ENCODE results near the gene NRXN3. TPM values are rescaled to one million over a fixed set of nuclear protein-coding genes. Genes with fewer than 3 reads are reported as not detected.
"Not testable (repeated sequence)": the region's sequence is repeated elsewhere in the genome, so short reads cannot be mapped to it uniquely, and the experiment has no call there.

NRXN3 gene
- total RNA-seq, 1 donor from 2014 or later, result 0.07 TPM

DNA sequence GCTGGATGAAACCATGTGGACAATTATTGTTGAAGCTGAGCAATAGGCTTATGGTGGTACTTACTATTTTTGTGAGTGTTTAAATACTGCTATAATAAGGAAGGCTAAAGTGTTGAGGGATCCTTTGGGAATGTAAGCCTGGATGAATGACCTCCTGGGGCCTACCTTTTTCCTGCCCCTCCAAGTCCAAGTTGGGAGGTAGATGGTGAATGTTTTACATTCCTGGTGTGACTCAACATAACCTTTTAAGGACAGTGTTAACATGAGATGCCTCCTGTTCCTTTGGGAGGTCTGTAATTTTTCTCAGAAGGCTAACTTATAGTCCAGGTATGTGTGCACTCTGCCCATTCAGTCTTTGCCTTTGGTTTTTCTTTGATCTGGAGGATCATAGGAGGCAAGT is 315.9 kb downstream of the NRXN3 start:
- DNase-seq (ENCODE audit: low read depth, low spot score), result no peak

GRCh38 chr14:78486621-78487020 is 316.4 kb downstream of the NRXN3 start:
- no peak for DNase-seq (ENCODE audit: low read depth, low spot score)

DNA sequence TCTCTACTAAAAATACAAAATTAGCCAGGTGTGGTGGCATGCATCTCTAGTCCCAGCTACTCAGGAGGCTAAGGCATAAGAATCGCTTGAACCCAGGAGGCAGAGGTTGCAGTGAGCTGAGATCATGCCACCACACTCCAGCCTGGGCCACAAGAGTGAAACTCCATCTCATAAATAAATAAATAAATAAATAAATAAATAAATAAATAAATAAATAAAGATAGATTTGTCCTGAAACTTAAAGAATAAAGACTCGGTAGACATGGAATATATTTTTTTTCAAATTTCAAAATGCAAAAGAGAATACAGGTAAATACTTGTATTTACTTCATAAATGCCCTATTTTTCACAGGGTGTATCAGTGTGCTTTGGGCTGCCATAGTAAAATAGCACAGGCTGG is 317.4 kb downstream of the NRXN3 start:
- not testable (repeated sequence) for DNase-seq (ENCODE audit: low read depth, low spot score)

DNA sequence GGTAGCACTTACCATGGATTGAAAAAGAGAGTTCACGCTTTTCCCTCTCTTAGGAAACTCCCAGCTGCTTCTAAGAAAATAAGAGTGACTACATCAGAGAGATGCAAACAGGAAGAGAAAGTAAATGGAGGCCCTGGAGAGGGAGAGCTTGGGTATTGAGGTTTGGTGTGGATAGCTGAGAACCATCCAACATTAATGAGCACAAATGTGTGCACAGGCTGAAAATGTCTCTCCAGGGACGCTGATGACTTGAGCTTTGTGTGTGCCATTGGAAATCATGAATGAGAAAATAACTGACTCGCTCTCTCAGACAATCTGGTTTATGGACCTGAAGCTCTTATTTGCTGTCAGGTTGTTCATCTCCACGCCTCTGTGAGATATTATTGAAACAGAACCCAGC is 318.8 kb downstream of the NRXN3 start:
- no peak for DNase-seq (ENCODE audit: low read depth, low spot score)

GRCh38 chr14:78491048-78491447 is 320.9 kb downstream of the NRXN3 start:
- no peak for DNase-seq (ENCODE audit: low read depth, low spot score)

DNA sequence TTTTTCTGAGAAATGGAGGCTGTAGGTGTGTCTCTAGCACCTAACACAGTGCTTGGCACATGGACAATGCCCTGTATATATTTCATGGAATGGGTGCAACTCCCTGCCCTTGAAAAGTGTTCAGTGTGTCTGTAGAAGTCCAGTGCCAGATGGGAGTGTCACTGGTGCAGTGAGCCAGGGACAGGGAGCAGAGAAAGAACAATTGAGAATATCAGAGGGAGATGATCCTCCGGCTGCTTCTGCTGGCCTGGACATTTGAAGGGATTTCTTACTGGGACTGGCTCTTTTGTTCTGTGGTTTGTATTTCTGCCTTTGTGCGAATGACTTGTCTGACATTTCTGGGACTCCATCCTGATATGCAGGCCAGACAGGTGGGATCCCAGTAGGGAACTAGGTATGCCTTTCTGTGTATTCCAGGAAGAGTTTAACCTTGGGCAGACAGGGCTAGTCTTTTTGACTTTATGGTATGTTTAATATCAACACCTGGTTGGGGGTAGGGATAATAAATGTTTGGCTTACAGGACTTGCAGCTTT is 328.0 kb downstream of the NRXN3 start:
- DNase-seq (ENCODE audit: low read depth, low spot score), result no peak

- DNase-seq (ENCODE audit: low read depth, low spot score), result no peak
Observed at GRCh38 chr14:78501909-78502308, 331.7 kb downstream of the NRXN3 start.

DNA sequence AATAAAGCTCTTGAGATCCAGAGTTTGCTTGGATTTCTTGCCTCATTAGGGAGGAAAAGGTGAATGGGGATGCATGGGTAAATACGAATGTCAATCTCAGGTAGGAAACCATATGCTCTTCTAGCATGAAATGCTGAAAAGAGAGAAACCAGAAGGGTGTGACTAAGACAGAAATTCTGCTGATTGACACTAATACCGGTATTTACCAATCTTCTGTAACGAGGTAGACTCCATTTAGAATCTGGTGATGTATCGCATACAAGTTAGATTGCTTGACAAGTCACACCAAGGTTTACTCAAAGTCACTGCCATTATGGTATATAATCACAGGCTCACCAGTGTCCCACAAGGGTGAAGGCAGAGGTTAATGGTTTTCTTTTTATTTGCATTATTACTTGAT is 337.9 kb downstream of the NRXN3 start:
- DNase-seq (ENCODE audit: low read depth, low spot score), result no peak

- DNase-seq (ENCODE audit: low read depth, low spot score), result no peak
Observed at GRCh38 chr14:78509516-78509915, 339.3 kb downstream of the NRXN3 start.

- DNase-seq (ENCODE audit: low read depth, low spot score), result no peak
Observed at GRCh38 chr14:78512021-78512420, 341.8 kb downstream of the NRXN3 start.

DNA sequence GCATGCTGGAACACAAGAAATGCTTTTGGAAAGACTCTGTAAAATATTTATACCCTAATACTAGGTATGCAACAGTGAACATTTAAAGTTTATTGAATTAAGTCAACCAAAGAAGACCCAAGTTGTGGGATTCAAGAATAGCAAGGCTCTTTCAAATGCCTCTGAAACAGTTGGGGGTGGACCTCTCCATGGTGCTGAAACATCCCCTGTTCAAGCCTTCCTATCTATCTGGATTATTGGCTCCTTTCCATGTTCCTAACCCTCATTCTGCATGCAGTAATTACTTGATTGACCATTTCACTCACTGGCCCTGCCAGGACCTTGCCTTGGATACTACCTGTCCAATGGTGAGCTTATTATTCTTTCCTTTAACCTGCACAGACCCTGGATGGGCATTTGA is 349.7 kb downstream of the NRXN3 start:
- DNase-seq (ENCODE audit: low read depth, low spot score), result no peak

DNA sequence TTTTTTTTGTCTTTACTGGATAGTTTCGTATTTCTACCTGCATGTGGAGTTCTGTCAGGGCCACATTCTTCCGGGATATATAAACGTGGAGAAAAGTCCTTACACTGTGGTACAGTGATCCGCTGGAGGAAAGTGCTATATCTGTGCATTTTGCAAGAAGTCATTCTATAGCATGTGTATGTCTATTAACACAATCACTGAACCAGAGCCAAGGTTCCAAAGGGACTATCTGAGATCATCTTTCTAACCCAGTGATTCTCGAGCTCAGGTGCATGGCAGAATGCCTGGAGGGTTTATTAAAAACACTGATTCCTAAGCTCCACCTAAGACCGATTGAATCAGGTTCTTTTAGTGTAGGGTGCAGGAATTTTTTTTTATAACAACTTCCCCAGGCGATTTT is 354.0 kb downstream of the NRXN3 start:
- no peak for DNase-seq (ENCODE audit: low read depth, low spot score)

DNA sequence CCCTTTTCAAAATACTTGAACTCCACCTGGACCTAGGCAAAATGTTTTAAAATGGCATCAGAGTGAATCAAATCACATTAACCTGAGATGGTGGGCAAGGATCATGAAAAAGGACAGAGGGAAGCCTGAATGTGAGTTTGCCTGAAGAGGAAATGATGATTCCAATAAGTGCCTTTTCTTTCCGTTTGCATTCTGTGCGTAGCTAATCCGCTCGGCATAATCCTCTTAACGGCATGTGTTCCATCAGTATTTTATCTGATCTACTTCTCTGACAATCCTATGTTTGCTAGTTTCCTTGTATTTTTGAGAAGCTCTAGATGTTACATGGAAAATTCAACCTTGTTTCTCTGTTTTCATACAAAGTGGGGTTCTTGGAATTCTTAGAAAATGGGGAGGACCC is 354.6 kb downstream of the NRXN3 start:
- no peak for DNase-seq (ENCODE audit: low read depth, low spot score)

- no peak for DNase-seq (ENCODE audit: low read depth, low spot score)
Observed at GRCh38 chr14:78530078-78530477, 359.9 kb downstream of the NRXN3 start.

GRCh38 chr14:78534141-78534540 is 364.0 kb downstream of the NRXN3 start:
- no peak for DNase-seq (ENCODE audit: low read depth, low spot score)

DNA sequence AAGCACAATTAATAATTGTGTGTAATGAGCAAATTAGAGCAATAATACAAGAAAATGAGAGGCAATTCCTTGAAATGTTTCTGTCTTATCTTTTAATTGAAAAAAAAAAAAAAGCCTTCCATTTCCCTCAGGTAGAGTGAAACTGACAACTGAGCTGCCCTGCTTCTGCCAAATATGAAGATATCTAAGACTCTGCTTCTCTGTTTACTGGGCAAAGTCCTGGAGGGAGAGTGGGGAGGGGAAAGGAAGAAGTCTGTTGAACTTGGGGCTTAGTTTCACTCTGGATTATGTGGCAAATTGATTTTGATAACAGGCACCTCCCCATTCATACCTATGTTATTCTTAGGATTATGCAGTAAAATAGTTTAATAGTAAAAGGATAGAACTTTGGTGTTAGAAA is 364.9 kb downstream of the NRXN3 start:
- DNase-seq (ENCODE audit: low read depth, low spot score), result no peak

GRCh38 chr14:78541788-78542187 is 371.6 kb downstream of the NRXN3 start:
- DNase-seq (ENCODE audit: low read depth, low spot score), result not testable (repeated sequence)

- no peak for DNase-seq (ENCODE audit: low read depth, low spot score)
Observed at GRCh38 chr14:78543433-78543832, 373.3 kb downstream of the NRXN3 start.

DNA sequence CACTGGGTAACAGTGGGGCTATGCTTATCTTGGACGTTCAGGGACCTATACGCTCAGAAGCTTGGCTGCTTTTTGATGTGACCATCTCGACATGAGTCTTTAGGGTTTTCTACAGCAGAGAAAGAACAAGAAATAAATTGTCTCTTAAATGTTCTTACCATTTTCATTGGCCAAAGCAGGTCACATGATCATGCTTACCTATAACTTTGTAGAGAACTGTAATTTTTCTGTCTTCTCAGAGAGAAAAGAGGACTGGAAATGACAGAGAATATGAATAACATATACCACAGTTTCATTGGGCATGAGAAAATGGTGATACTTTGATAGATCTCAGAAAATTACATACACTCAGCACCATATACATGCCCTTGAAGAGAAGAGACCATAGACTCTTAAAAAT is 390.9 kb downstream of the NRXN3 start:
- no peak for DNase-seq (ENCODE audit: low read depth, low spot score)

DNA sequence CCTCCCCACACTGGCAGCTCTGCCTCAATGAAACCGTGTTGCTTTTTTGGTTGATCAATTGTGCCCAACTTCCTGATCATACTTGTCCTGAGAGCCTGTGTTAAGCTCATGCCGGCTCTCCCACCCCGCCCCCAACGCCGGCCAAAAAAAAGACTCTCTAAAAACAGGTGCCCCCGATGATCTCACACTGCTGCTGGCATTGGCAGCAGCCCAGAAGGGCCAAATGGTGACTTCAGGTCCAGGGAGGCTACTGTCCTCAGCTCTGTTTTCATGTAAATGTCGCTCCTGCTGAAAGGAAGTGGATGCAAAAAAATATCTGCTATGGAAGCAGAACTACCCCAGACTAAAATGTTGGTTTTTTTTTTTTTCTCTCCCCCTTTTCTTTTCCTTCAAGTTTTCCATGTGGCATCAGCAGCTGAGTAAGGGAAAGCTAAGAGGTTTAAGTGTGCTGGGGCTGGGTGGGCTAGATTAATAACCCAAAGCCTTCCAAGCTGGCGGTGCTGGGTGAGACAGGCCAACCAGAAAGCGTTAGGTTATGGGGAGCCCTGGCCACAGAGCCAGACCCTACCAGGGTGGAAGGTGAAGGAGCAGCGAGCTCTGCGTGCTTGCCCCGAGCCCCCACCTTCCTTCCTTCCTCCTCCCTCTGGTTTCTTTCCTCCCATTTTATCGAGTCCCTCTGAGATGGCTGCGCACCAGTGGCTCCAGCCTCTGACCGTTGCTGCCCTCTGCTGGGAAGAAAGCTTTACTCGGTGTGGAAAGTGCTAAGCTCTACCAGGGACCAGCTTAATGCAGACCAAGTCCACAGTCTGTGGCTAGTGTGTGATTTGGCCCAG is 396.1 kb downstream of the NRXN3 start:
- peak; percentile 29 for DNase-seq (ENCODE audit: low read depth, low spot score)

- DNase-seq (ENCODE audit: low read depth, low spot score), result no peak
Observed at GRCh38 chr14:78566859-78567172, 396.6 kb downstream of the NRXN3 start.

- peak; percentile 10 for DNase-seq (ENCODE audit: low read depth, low spot score)
Observed at GRCh38 chr14:78567343-78567742, 397.2 kb downstream of the NRXN3 start.

DNA sequence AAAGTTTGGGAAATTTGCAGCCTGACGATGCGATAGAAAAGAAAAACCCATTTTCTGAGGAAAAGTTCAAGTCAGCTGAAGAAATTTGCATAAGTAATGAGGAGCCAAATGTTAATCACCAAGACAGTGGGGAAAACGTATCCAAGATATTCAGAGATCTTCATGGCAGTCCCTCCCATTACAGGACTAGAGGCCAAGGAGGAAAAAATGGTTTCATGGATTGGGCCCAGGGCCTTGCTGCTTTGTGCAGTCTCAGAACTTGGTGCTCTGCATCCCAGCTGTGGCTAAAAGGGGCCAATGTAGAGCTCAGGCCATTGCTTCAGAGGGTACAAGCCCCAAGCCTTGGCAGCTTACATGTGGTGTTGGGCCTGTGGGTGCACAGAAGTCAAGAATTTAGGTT is 403.6 kb downstream of the NRXN3 start:
- not testable (repeated sequence) for DNase-seq (ENCODE audit: low read depth, low spot score)

All from pulmonary artery endothelial cell (primary cell).